ENCODE measurements around the gene MED8. TPM values are rescaled to one million over a fixed set of nuclear protein-coding genes. Genes with fewer than 3 reads are reported as not detected.

Gene MED8
- total RNA-seq, 1 experiment from 2014 or later: 36.0 TPM

- ATAC-seq (no peak), DNase-seq (ENCODE audit: low read depth, low spot score) (no peak)
- Histone ChIP-seq H3K4me1 (ENCODE audit: control insufficient read depth in 1 of 2, insufficient read depth in 2 of 2, low read length in 2 of 2) (no peaks in the 10 kb centered on the region), H3K4me2 (ENCODE audit: low read length) (no peak overlapping the region), H3K36me3 (ENCODE audit: control insufficient read depth in 1 of 2, insufficient read depth in 2 of 2, low read length in 2 of 2) (peaks cover 4 to 21% of the 10 kb centered on the region in 2 experiments; a peak in 1 of 4 replicates), H3K27ac (ENCODE audit: low read depth, low read length) (no peak overlapping the region), H3K9me3 (ENCODE audit: control insufficient read depth in 1 of 2, insufficient read depth in 1 of 2, low read depth in 1 of 2, low read length in 2 of 2) (no peaks in the 10 kb centered on the region), H4K20me1 (ENCODE audit: insufficient read depth) (no peaks in the 10 kb centered on the region), H3K4me3 (replicated peaks in 1 of 2; ENCODE audit: low read depth in 1 of 2, low read length in 2 of 2) (no peak overlapping the region), H2AFZ (ENCODE audit: low read depth, low read length, poor library complexity, severe bottlenecking) (no peak overlapping the region), H3K79me2 (ENCODE audit: insufficient read depth, low read length) (no peaks in the 10 kb centered on the region), H3K27me3 (ENCODE audit: insufficient read depth, low read length) (no peaks in the 10 kb centered on the region), H3K9me2 (ENCODE audit: insufficient read depth) (no peaks in the 10 kb centered on the region), H3K9ac (ENCODE audit: low read length) (no peak overlapping the region)
- TF ChIP-seq SP1 (IDR thresholded peaks at IDR 0.05; ENCODE audit: low read depth): no peak
- no peak for TF ChIP-seq SRF (IDR thresholded peaks at IDR 0.05; ENCODE audit: low read depth)
- TF ChIP-seq ZFX (IDR thresholded peaks at IDR 0.05): no peak
- no peak for TF ChIP-seq EGR1 (IDR thresholded peaks at IDR 0.05; ENCODE audit: low read depth)
- TF ChIP-seq POLR2AphosphoS5 (IDR thresholded peaks at IDR 0.05; ENCODE audit: low read depth, low read length): no peak
- RAD21 ChIA-PET (ENCODE audit: low non-redundant PET in 1 of 2, low total read pairs in 2 of 2, uncharacterized antibody in 2 of 2, unreplicated experiment in 2 of 2): no interaction called here
- CTCF ChIA-PET: no interaction called here
- POLR2A ChIA-PET: no interaction called here
- no TSS peak for BruUV-seq (replicated peaks)
- intact Hi-C loops (cut with micrococcal nuclease): loop anchor here (10.0 kb wide), 1 partner anchor 496 kb away; no protein-coding TSS in a partner anchor
These were observed 21.0 kb upstream of the MED8 start for GRCh38 chr1:43410571-43410970.

- H3K27ac ChIP-seq (ENCODE audit: low read depth, low read length): no peak overlapping the region
- H3K4me1 ChIP-seq (ENCODE audit: control insufficient read depth in 1 of 2, insufficient read depth in 2 of 2, low read length in 2 of 2): no peaks in the 10 kb centered on the region
- intact Hi-C loops (cut with micrococcal nuclease): no loop called here
- no peaks in the 10 kb centered on the region for H3K9me3 ChIP-seq (ENCODE audit: control insufficient read depth in 1 of 2, insufficient read depth in 1 of 2, low read depth in 1 of 2, low read length in 2 of 2)
- H3K4me3 ChIP-seq (replicated peaks in 1 of 2; ENCODE audit: low read depth in 1 of 2, low read length in 2 of 2): no peak overlapping the region
- peaks cover 9 to 23% of the 10 kb centered on the region in 2 experiments; a peak in 2 of 4 replicates for H3K36me3 ChIP-seq (ENCODE audit: control insufficient read depth in 1 of 2, insufficient read depth in 2 of 2, low read length in 2 of 2)
- ATAC-seq (no peak), DNase-seq (ENCODE audit: low read depth, low spot score) (no peak)
- TF ChIP-seq ZBTB33 (IDR thresholded peaks at IDR 0.05; ENCODE audit: extremely low read depth, insufficient replicate concordance, low read length) (no peak), EZH2phosphoT487 (IDR thresholded peaks at IDR 0.05; ENCODE audit: borderline replicate concordance) (no peak), POLR2A (IDR thresholded peaks at IDR 0.05; ENCODE audit: borderline replicate concordance, extremely low read depth, insufficient read depth, insufficient read length) (no peak), SRF (IDR thresholded peaks at IDR 0.05; ENCODE audit: low read depth) (no peak), FOSL1 (IDR thresholded peaks at IDR 0.05; ENCODE audit: low read depth) (no peak), SP1 (IDR thresholded peaks at IDR 0.05; ENCODE audit: low read depth) (no peak), EZH2 (IDR thresholded peaks at IDR 0.05) (no peak), RAD21 (IDR thresholded peaks at IDR 0.05; ENCODE audit: low read depth) (no peak), ELF1 (IDR thresholded peaks at IDR 0.05; ENCODE audit: borderline replicate concordance, low read depth) (no peak), JUND (IDR thresholded peaks at IDR 0.05) (no peak)
- no TSS peak for BruUV-seq (replicated peaks)
- no peak overlapping the region for H3K9ac ChIP-seq (ENCODE audit: low read length)
- no peak overlapping the region for H3K4me2 ChIP-seq (ENCODE audit: low read length)
- no peaks in the 10 kb centered on the region for H3K79me2 ChIP-seq (ENCODE audit: insufficient read depth, low read length)
- no peaks in the 10 kb centered on the region for H4K20me1 ChIP-seq (ENCODE audit: insufficient read depth)
- POLR2A ChIA-PET: no interaction called here
- no peaks in the 10 kb centered on the region for H3K9me2 ChIP-seq (ENCODE audit: insufficient read depth)
- RAD21 ChIA-PET (ENCODE audit: low non-redundant PET in 1 of 2, low total read pairs in 2 of 2, uncharacterized antibody in 2 of 2, unreplicated experiment in 2 of 2): no interaction called here
- H2AFZ ChIP-seq (ENCODE audit: low read depth, low read length, poor library complexity, severe bottlenecking): no peak overlapping the region
- CTCF ChIA-PET: no interaction called here
- no peaks in the 10 kb centered on the region for H3K27me3 ChIP-seq (ENCODE audit: insufficient read depth, low read length)
These were observed 16.3 kb upstream of the MED8 start for GRCh38 chr1:43405876-43406234.

All from HCT116 (cell line).